ENCODE data around the gene PSORS1C1. TPM values are rescaled to one million over a fixed set of nuclear protein-coding genes. Genes with fewer than 3 reads are reported as not detected.

PSORS1C1 gene
- polyA plus RNA-seq, 1 donor from 2014 or later, result not detected

- no peaks in the 10 kb centered on the region for H3K9me2 ChIP-seq (ENCODE audit: insufficient read depth, low read length)
- no peaks in the 10 kb centered on the region for H3F3A ChIP-seq (ENCODE audit: insufficient read depth, low read length, poor library complexity, severe bottlenecking)
- H3K9ac ChIP-seq (ENCODE audit: low read length), result no peak overlapping the region
- no peak overlapping the region for H2AFZ ChIP-seq (ENCODE audit: low read depth, low read length)
- H3K36me3 ChIP-seq (ENCODE audit: insufficient read depth, low read length), result no peaks in the 10 kb centered on the region
- H3K4me3 ChIP-seq (ENCODE audit: low read length), result no peak overlapping the region
- H3K9me3 ChIP-seq (ENCODE audit: low read length), result no peaks in the 10 kb centered on the region
- H4K20me1 ChIP-seq (ENCODE audit: insufficient read depth), result no peaks in the 10 kb centered on the region
- no peaks in the 10 kb centered on the region for H3K27me3 ChIP-seq (ENCODE audit: insufficient read depth, low read depth, low read length)
- TF ChIP-seq TAF1 (IDR thresholded peaks at IDR 0.05; ENCODE audit: low read depth) (no peak), SMC3 (conservative IDR thresholded peaks at IDR 0.05; ENCODE audit: poor library complexity) (no peak), REST (IDR thresholded peaks at IDR 0.05; ENCODE audit: borderline replicate concordance) (no peak), EZH2 (IDR thresholded peaks at IDR 0.05; ENCODE audit: borderline replicate concordance, insufficient read depth, low read length, poor library complexity, severe bottlenecking) (no peak)
- H3K27ac ChIP-seq (ENCODE audit: low read length), result no peak overlapping the region
- no peaks in the 10 kb centered on the region for H3K79me2 ChIP-seq (replicated peaks; ENCODE audit: insufficient read depth, low read length)
- no peak overlapping the region for H3K4me2 ChIP-seq (ENCODE audit: low read length)
Observed at GRCh38 chr6:31107052-31107451, 7.5 kb upstream of the PSORS1C1 start.

- Histone ChIP-seq H3K4me2 (ENCODE audit: low read length) (no peak overlapping the region), H4K20me1 (ENCODE audit: insufficient read depth) (no peaks in the 10 kb centered on the region), H2AFZ (ENCODE audit: low read depth, low read length) (no peak overlapping the region), H3K36me3 (ENCODE audit: insufficient read depth, low read length) (no peaks in the 10 kb centered on the region), H3K79me2 (replicated peaks; ENCODE audit: insufficient read depth, low read length) (no peaks in the 10 kb centered on the region), H3K9me2 (ENCODE audit: insufficient read depth, low read length) (no peaks in the 10 kb centered on the region), H3K27me3 (ENCODE audit: insufficient read depth, low read depth, low read length) (no peaks in the 10 kb centered on the region), H3K9ac (ENCODE audit: low read length) (no peak overlapping the region), H3K4me3 (ENCODE audit: low read length) (no peak overlapping the region), H3K27ac (ENCODE audit: low read length) (no peak overlapping the region), H3K9me3 (ENCODE audit: low read length) (no peaks in the 10 kb centered on the region), H3F3A (ENCODE audit: insufficient read depth, low read length, poor library complexity, severe bottlenecking) (no peaks in the 10 kb centered on the region)
- TF ChIP-seq SMC3 (conservative IDR thresholded peaks at IDR 0.05; ENCODE audit: poor library complexity) (no peak), EZH2 (IDR thresholded peaks at IDR 0.05; ENCODE audit: borderline replicate concordance, insufficient read depth, low read length, poor library complexity, severe bottlenecking) (no peak), CTCF (IDR thresholded peaks at IDR 0.05; ENCODE audit: poor library complexity, severe bottlenecking) (no peak), EP300 (conservative IDR thresholded peaks at IDR 0.05; ENCODE audit: poor library complexity, severe bottlenecking) (no peak), MXI1 (conservative IDR thresholded peaks at IDR 0.05; ENCODE audit: poor library complexity, severe bottlenecking) (no peak)
Observed at GRCh38 chr6:31110825-31111582, 3.6 kb upstream of the PSORS1C1 start.
